GM12865 (cell line): ENCODE measurements around the gene NBPF9.
"Not testable (repeated sequence)": the region's sequence is repeated elsewhere in the genome, so short reads cannot be mapped to it uniquely, and the experiment has no call there.

ENCODE experiments used
- DNase-seq: peaks from one replicate; pipeline ENCODE4 v3.0.0; 2010; ENCODE audit warnings: low read depth
- H3K4me3 ChIP-seq: 2 replicates; pipeline ENCODE4 v1.5.1; 2011; ENCODE audit warnings: mild to moderate bottlenecking, low read depth, low read length, control low read depth

NBPF9 gene

DNA sequence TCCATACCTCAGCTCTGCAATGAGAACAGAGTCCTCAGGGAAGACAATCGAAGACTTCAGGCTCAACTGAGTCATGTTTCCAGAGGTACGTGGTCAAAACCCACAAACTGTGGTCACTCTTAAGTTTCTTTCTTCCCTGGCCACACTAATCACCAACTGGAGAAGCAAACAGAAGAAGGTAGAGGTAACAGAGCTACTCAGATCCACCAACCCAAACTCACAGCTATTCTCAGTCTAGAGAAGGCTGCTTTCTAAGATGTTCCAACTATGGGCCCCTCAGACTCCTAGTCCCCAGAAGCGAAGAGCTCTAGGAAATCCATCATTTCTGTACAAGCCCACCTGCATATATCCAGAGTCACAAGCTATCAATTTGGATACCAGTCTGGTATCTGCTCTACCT lies 84.8 kb downstream of the NBPF9 start:
- H3K4me3 ChIP-seq, result not testable (repeated sequence)

DNA sequence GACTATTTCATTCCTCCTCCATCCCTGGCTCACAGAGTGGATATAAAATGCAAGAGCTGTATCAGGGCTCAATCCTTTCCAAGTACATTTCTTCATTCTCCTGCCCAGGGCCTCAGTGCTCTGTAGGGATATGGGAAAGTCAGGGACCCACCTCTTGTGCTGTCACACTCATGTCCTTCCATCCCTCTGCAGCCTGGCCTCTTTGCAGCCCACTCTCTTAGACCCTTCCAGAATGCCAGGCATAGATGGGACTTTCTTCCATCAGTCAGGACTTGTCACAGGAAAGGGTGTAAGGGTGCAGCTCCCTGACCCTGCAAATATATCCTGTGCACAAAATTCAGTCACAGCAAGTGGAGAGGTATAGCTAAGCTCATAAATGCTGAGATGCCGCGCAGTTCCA lies 86.7 kb downstream of the NBPF9 start:
- not testable (repeated sequence) for H3K4me3 ChIP-seq, DNase-seq

More for the DNA sequence above, 84.8 kb downstream of the NBPF9 start:
- DNase-seq, result not testable (repeated sequence)

DNA sequence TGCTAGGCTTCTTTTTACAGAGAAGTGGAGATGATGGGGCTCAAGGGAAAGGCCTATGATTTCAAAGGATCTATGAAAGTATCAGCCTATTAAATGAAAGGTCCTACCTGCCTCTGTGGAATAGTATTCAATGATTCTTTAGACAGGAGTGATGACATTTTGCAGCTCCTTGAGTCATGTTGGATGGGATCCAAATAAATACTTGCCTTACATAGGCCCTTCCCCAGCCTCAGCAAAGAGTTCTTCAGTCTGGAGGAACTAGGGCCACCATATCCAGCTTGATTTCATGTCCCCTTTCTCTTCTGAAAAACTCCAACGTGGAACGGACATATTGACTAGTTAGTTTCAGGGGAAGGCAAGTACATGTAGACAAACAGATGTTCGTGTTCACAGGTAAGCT lies 87.8 kb downstream of the NBPF9 start:
- not testable (repeated sequence) for H3K4me3 ChIP-seq

DNA sequence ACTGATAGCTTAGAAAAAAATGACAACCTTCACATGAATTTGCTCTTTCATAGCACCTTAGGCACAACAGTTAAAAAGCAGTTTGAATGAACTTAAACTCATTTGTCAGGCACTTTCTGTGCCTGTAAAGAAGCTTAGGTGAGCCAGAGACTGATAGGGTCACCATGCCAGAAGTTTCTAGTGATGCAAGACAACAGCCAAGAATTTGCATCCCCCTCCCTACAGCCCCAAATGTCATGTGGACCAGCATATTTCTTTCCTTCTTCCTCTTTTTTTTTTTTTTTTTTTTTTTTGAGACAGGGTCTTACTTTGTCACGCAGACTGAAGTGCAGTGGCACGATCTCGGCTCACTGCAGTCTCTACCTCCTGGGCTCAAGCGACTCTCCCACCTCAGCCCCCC lies 89.8 kb downstream of the NBPF9 start:
- not testable (repeated sequence) for H3K4me3 ChIP-seq, DNase-seq

More for the DNA sequence above, 87.8 kb downstream of the NBPF9 start:
- not testable (repeated sequence) for DNase-seq

DNA sequence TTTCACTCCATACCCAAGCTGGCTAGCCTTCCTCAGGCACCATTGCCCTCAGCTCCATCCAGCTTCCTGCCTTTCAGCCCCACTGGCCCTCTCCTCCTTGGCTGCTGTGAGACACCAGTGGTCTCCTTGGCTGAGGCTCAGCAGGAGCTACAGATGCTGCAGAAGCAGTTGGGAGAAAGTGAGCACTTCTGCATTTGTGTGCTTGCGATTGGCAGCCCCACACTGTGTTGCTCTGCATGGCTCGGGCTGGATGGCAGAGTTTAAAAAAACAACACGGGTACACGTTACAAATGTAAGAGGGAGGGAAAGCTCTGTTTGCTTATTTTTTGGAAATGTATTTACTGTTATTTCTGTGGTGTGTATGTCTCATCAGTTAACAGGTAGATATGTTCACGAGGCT lies 90.8 kb downstream of the NBPF9 start:
- not testable (repeated sequence) for DNase-seq, H3K4me3 ChIP-seq

DNA sequence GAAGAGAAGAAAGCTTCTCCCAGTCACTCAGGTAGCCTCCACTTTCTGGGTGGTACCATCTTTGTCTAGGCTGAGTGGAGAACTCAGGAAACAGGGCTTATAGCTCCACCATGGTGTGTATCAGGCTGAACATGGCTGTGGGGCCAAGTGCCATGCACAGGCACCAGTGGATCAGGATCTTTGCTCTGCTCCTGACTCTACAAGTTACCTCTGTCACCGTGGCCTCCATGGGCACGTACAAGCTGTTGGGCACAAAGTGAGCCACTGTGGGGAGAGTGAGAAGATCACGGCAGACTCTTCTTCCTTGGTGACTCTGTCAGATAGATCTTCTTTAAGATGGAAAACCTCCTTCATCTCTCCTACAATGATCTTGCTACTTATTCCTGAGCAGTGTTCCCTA lies 93.6 kb downstream of the NBPF9 start:
- DNase-seq, result not testable (repeated sequence)

DNA sequence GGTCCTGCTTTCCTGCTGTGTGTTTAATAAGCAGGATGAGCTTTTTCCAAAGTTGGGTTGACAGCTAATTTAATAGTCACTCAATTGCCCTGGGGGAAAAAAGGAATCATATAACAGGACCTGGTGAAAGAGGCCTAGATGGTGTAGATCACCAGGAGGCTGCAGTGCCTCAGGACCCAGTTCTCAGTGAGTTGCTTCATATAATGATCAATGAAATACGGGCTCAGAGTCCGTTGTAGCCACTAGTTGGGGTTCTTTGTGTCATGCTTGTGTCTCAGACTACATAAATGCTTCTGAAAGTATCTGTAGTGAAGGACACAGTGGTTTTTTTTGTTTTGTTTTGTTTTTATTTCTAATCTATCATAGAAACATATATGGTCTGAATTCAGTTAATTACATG lies 94.6 kb downstream of the NBPF9 start:
- H3K4me3 ChIP-seq, DNase-seq: not testable (repeated sequence)

More for the DNA sequence above, 93.6 kb downstream of the NBPF9 start:
- H3K4me3 ChIP-seq, result not testable (repeated sequence)

DNA sequence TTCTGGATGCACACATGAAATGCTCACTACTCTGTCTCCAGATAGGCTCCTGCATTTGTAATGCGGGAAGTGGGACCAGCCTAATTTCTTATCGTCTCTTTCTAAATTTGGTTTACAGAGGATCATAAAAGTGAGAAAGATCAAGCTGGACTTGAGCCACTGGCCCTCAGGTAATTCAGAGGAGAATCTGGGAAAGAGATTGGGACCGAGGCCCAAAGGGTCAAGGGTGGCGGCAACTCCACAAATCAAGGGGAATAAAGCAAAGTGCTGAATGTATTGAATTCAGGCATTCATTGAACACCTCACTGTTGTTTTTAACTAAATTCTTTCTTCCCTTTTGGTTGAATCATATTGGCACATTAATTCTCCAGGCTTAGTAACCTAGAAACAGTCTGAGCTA lies 95.0 kb downstream of the NBPF9 start:
- not testable (repeated sequence) for DNase-seq, H3K4me3 ChIP-seq
